ENCODE measurements around the gene GAB3. TPM values are rescaled to one million over a fixed set of nuclear protein-coding genes. Genes with fewer than 3 reads are reported as not detected.

GAB3 gene
- total and polyA plus RNA-seq, 9 of the 15 experiments (the other 6 are each of a cell fraction or from before 2014, with no cell fraction given): 16.1 to 31.4 (median 20.2) TPM

- no peak for TF ChIP-seq ARID3A (IDR thresholded peaks at IDR 0.05; ENCODE audit: borderline replicate concordance, low read depth, low read length)
- TF ChIP-seq PHTF2 (CRISPR knock-in tag; IDR thresholded peaks at IDR 0.05): no peak
- TF ChIP-seq, protein P1, sequence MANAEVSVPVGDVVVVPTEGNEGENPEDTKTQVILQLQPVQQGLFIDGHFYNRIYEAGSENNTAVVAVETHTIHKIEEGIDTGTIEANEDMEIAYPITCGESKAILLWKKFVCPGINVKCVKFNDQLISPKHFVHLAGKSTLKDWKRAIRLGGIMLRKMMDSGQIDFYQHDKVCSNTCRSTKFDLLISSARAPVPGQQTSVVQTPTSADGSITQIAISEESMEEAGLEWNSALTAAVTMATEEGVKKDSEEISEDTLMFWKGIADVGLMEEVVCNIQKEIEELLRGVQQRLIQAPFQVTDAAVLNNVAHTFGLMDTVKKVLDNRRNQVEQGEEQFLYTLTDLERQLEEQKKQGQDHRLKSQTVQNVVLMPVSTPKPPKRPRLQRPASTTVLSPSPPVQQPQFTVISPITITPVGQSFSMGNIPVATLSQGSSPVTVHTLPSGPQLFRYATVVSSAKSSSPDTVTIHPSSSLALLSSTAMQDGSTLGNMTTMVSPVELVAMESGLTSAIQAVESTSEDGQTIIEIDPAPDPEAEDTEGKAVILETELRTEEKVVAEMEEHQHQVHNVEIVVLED (CRISPR knock-in tag; IDR thresholded peaks at IDR 0.05): peak; percentile 78
- no peak for TF ChIP-seq ZNF695 (CRISPR knock-in tag; IDR thresholded peaks at IDR 0.05)
- TF ChIP-seq, protein P2, sequence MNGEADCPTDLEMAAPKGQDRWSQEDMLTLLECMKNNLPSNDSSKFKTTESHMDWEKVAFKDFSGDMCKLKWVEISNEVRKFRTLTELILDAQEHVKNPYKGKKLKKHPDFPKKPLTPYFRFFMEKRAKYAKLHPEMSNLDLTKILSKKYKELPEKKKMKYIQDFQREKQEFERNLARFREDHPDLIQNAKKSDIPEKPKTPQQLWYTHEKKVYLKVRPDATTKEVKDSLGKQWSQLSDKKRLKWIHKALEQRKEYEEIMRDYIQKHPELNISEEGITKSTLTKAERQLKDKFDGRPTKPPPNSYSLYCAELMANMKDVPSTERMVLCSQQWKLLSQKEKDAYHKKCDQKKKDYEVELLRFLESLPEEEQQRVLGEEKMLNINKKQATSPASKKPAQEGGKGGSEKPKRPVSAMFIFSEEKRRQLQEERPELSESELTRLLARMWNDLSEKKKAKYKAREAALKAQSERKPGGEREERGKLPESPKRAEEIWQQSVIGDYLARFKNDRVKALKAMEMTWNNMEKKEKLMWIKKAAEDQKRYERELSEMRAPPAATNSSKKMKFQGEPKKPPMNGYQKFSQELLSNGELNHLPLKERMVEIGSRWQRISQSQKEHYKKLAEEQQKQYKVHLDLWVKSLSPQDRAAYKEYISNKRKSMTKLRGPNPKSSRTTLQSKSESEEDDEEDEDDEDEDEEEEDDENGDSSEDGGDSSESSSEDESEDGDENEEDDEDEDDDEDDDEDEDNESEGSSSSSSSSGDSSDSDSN (IDR thresholded peaks at IDR 0.05; ENCODE audit: borderline replicate concordance in 1 of 2, low read depth in 2 of 2, low read length in 2 of 2): no peak
- no peak for TF ChIP-seq ZBTB17 (CRISPR knock-in tag; IDR thresholded peaks at IDR 0.05)
- no peak for TF ChIP-seq ZNF445 (CRISPR knock-in tag; IDR thresholded peaks at IDR 0.05; ENCODE audit: low read depth)
- no peak for TF ChIP-seq MBD1 (CRISPR knock-in tag; IDR thresholded peaks at IDR 0.05)
- TF ChIP-seq RBM15 (IDR thresholded peaks at IDR 0.05; ENCODE audit: insufficient read depth, low read length): no peak
- no peak for TF ChIP-seq SMARCE1 (IDR thresholded peaks at IDR 0.05)
- TF ChIP-seq CSDE1 (IDR thresholded peaks at IDR 0.05): no peak
- no peak for TF ChIP-seq NFATC3 (IDR thresholded peaks at IDR 0.05)
- TF ChIP-seq TAF15 (IDR thresholded peaks at IDR 0.05; ENCODE audit: low read depth, low read length): no peak
- no peak; a peak in 1 of 4 replicates for TF ChIP-seq ETV6 (IDR thresholded peaks at IDR 0.05; ENCODE audit: borderline replicate concordance in 1 of 2, low read depth in 2 of 2, low read length in 1 of 2)
- no peak for TF ChIP-seq ETV6 (CRISPR knock-in tag; IDR thresholded peaks at IDR 0.05; ENCODE audit: borderline replicate concordance)
- TF ChIP-seq RBM14 (IDR thresholded peaks at IDR 0.05; ENCODE audit: borderline replicate concordance, insufficient read depth, low read depth, low read length): no peak
- TF ChIP-seq, protein P3, sequence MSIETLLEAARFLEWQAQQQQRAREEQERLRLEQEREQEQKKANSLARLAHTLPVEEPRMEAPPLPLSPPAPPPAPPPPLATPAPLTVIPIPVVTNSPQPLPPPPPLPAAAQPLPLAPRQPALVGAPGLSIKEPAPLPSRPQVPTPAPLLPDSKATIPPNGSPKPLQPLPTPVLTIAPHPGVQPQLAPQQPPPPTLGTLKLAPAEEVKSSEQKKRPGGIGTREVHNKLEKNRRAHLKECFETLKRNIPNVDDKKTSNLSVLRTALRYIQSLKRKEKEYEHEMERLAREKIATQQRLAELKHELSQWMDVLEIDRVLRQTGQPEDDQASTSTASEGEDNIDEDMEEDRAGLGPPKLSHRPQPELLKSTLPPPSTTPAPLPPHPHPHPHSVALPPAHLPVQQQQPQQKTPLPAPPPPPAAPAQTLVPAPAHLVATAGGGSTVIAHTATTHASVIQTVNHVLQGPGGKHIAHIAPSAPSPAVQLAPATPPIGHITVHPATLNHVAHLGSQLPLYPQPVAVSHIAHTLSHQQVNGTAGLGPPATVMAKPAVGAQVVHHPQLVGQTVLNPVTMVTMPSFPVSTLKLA (conservative IDR thresholded peaks at IDR 0.05): no peak; a peak in 1 of 4 replicates
- TF ChIP-seq ZNF551 (CRISPR knock-in tag; IDR thresholded peaks at IDR 0.05): no peak
Observed at GRCh38 chrX:154762537-154763296, 11.8 kb upstream of the GAB3 start, which contains the start of gene DKC1 (continued).

Data from K562 (cell line).